ENCODE data around the gene TOP1.

DNA sequence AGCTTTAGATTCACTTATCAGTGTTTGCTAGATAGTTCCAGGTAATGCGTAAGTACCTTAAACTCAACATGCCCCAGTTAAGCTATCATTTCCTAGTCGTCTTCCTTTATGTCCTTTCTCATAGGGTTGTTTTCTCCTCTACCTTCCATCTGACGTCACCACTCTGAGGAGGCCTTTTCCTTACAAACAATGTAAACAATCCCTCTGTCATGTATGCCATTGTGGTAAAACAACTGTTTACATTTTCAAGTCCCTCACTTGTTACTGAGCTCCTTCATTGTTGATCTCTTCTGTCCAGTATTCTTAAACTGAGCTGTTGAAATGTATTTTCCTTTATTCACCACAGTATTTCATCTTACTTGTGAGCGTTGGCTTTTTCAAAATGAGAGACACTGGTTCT is 63.3 kb downstream of the TOP1 start:
- TF ChIP-seq SP1 (IDR thresholded peaks at IDR 0.05): no peak
- no peak for TF ChIP-seq CTBP1 (IDR thresholded peaks at IDR 0.05; ENCODE audit: borderline replicate concordance)
- no peak for TF ChIP-seq FOXA1 (IDR thresholded peaks at IDR 0.05)
- no peak for TF ChIP-seq ZNF384 (IDR thresholded peaks at IDR 0.05)
- no peak for TF ChIP-seq L3MBTL2 (conservative IDR thresholded peaks at IDR 0.05)
- no peak for TF ChIP-seq ARNT (IDR thresholded peaks at IDR 0.05)
- no peak for TF ChIP-seq LEF1 (IDR thresholded peaks at IDR 0.05; ENCODE audit: borderline replicate concordance)
- no peak for TF ChIP-seq BHLHE40 (IDR thresholded peaks at IDR 0.05; ENCODE audit: borderline replicate concordance)
- TF ChIP-seq NFRKB (IDR thresholded peaks at IDR 0.05): no peak
- TF ChIP-seq TARDBP (IDR thresholded peaks at IDR 0.05): no peak
- no peak for TF ChIP-seq FOXM1 (IDR thresholded peaks at IDR 0.05; ENCODE audit: borderline replicate concordance)
